ENCODE measurements around the gene LRRC71.

LRRC71 gene

DNA sequence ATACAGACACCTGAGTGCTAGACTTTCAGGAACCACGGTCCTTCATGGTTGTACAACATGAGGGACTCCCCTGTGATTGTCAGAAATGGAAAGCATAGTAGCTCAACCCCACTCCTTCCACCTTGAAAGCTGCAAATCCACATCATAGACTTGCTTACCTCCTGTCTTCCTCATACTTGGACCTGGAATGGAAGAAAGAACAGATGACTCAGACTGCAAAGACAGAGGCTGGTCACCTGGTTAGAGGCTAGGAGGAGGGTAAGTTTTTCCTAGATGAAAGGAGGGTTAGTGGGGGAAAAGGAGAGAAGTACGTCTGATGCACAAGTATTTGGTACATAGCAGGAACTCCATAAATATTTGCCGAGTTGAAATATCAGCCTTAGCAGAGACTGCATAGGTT is 37.2 kb downstream of the LRRC71 start:
- H4K20me1 ChIP-seq (ENCODE audit: insufficient read depth, low read length): no peaks in the 10 kb centered on the region
- no peaks in the 10 kb centered on the region for H3K79me2 ChIP-seq (ENCODE audit: insufficient read depth, low read length)
- no peak overlapping the region for H3K27ac ChIP-seq (ENCODE audit: low read length)
- H3K4me3 ChIP-seq (ENCODE audit: low read depth in 1 of 2, low read length in 2 of 2): no peak overlapping the region
- H3K4me2 ChIP-seq (ENCODE audit: insufficient read depth, low read length): no peak overlapping the region
- H3K9me3 ChIP-seq (ENCODE audit: insufficient read depth, low read length, severe bottlenecking): no peaks in the 10 kb centered on the region
- no peak overlapping the region for H2AFZ ChIP-seq (ENCODE audit: low read depth, low read length)
- TF ChIP-seq, protein P1, sequence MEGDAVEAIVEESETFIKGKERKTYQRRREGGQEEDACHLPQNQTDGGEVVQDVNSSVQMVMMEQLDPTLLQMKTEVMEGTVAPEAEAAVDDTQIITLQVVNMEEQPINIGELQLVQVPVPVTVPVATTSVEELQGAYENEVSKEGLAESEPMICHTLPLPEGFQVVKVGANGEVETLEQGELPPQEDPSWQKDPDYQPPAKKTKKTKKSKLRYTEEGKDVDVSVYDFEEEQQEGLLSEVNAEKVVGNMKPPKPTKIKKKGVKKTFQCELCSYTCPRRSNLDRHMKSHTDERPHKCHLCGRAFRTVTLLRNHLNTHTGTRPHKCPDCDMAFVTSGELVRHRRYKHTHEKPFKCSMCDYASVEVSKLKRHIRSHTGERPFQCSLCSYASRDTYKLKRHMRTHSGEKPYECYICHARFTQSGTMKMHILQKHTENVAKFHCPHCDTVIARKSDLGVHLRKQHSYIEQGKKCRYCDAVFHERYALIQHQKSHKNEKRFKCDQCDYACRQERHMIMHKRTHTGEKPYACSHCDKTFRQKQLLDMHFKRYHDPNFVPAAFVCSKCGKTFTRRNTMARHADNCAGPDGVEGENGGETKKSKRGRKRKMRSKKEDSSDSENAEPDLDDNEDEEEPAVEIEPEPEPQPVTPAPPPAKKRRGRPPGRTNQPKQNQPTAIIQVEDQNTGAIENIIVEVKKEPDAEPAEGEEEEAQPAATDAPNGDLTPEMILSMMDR (IDR thresholded peaks at IDR 0.05; ENCODE audit: borderline replicate concordance, extremely low read depth, low read length, poor library complexity, severe bottlenecking): no peak
- no peak for TF ChIP-seq EZH2 (IDR thresholded peaks at IDR 0.05; ENCODE audit: borderline replicate concordance, low read depth, low read length, severe bottlenecking)
- ATAC-seq (ENCODE audit: insufficient read depth, low read depth) (no peak), DNase-seq (no peak)
- peaks cover 18% of the 10 kb centered on the region for H3K27me3 ChIP-seq (ENCODE audit: insufficient read depth, low read length, poor library complexity)
- H3K36me3 ChIP-seq (ENCODE audit: insufficient read depth, low read length): no peaks in the 10 kb centered on the region
- no peak overlapping the region for H3K9ac ChIP-seq (ENCODE audit: low read depth, low read length)
- peaks cover 5% of the 10 kb centered on the region for H3K4me1 ChIP-seq (ENCODE audit: insufficient read depth, low read length)

DNA sequence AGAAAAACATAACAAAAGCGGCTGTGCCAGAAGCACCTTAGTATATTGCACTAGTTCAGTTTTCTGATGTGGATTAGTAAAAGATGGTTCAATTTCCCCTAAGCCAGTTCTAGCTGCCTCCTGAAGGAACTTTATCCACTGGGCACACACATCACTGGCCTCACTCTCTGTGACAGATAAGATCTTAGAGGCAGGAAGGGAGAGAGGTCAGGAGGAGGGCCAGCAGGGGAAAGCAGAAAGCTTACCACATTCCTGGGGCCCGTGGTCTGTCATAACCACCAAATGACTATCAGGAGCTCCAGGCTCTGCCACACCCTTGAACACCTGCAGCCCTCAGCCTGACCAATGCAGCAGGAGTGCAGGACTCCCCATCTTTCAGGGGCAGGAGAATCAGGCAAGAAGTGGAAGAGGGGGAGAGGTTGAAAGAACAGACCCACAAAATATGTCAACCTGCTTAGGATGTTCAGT is 37.8 kb downstream of the LRRC71 start:
- Histone ChIP-seq H3K9ac (ENCODE audit: low read depth, low read length) (no peak overlapping the region), H2AFZ (ENCODE audit: low read depth, low read length) (no peak overlapping the region), H3K79me2 (ENCODE audit: insufficient read depth, low read length) (no peaks in the 10 kb centered on the region), H3K4me2 (ENCODE audit: insufficient read depth, low read length) (no peak overlapping the region), H3K9me3 (ENCODE audit: insufficient read depth, low read length, severe bottlenecking) (no peaks in the 10 kb centered on the region), H3K27me3 (ENCODE audit: insufficient read depth, low read length, poor library complexity) (peaks cover 18% of the 10 kb centered on the region), H3K27ac (ENCODE audit: low read length) (no peak overlapping the region), H3K36me3 (ENCODE audit: insufficient read depth, low read length) (no peaks in the 10 kb centered on the region), H4K20me1 (ENCODE audit: insufficient read depth, low read length) (no peaks in the 10 kb centered on the region), H3K4me1 (ENCODE audit: insufficient read depth, low read length) (peaks cover 10% of the 10 kb centered on the region), H3K4me3 (ENCODE audit: low read depth in 1 of 2, low read length in 2 of 2) (no peak overlapping the region)
- TF ChIP-seq EZH2 (IDR thresholded peaks at IDR 0.05; ENCODE audit: borderline replicate concordance, low read depth, low read length, severe bottlenecking): no peak
- TF ChIP-seq, protein P1 (IDR thresholded peaks at IDR 0.05; ENCODE audit: borderline replicate concordance, extremely low read depth, low read length, poor library complexity, severe bottlenecking): no peak
- no peak for ATAC-seq (ENCODE audit: insufficient read depth, low read depth)
- no peak for DNase-seq

DNA sequence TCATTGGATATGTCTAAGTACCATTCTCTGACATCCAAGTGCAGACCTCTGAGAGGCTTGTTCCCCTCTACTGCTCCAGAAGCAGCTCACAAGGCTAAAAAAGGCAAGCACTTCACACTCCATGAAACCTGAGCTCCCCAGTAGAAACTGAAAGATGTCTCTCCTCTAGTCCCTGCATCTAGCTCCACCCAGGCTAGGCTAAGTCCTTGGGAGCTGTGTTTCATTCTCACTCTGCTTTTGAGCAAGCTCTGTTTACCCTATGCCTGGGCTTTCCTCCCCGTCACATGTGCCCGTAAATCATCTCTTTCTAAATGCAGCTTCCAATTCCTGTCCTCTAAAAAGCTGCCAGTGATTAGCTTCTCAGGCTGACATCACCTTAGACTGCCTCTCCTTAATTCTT is 39.0 kb downstream of the LRRC71 start:
- no peaks in the 10 kb centered on the region for H4K20me1 ChIP-seq (ENCODE audit: insufficient read depth, low read length)
- DNase-seq: no peak
- H3K27ac ChIP-seq (ENCODE audit: low read length): no peak overlapping the region
- H3K9ac ChIP-seq (ENCODE audit: low read depth, low read length): no peak overlapping the region
- H3K27me3 ChIP-seq (ENCODE audit: insufficient read depth, low read length, poor library complexity): peaks cover 18% of the 10 kb centered on the region
- no peaks in the 10 kb centered on the region for H3K79me2 ChIP-seq (ENCODE audit: insufficient read depth, low read length)
- H3K9me3 ChIP-seq (ENCODE audit: insufficient read depth, low read length, severe bottlenecking): no peaks in the 10 kb centered on the region
- no peak overlapping the region for H3K4me3 ChIP-seq (ENCODE audit: low read depth in 1 of 2, low read length in 2 of 2)
- ATAC-seq (ENCODE audit: insufficient read depth, low read depth): no peak
- H3K36me3 ChIP-seq (ENCODE audit: insufficient read depth, low read length): no peaks in the 10 kb centered on the region
- H3K4me2 ChIP-seq (ENCODE audit: insufficient read depth, low read length): no peak overlapping the region
- no peak for TF ChIP-seq EZH2 (IDR thresholded peaks at IDR 0.05; ENCODE audit: borderline replicate concordance, low read depth, low read length, severe bottlenecking)
- H3K4me1 ChIP-seq (ENCODE audit: insufficient read depth, low read length): peaks cover 20% of the 10 kb centered on the region
- no peak overlapping the region for H2AFZ ChIP-seq (ENCODE audit: low read depth, low read length)

DNA sequence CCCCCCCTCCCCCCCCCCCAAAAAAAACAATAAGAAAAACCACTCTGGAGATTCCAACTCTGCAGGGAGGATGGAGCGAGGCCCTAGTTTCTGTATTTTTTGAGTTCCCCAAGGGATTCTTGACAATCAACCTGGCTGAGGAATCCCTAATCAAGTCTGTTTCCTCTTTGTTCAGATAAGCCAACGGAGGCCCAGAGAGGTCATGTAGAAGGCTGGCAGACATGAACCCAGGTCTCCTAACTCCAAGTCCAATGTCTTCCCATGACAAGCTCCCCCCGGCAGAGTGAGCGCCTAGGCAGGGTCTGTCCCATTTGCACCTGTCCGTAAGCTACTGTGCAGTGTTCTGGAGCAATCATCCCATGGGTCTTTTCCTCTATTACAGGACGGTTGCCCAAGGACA is 39.5 kb downstream of the LRRC71 start:
- H3K9ac ChIP-seq (ENCODE audit: low read depth, low read length): no peak overlapping the region
- no peak overlapping the region for H2AFZ ChIP-seq (ENCODE audit: low read depth, low read length)
- peaks cover 22% of the 10 kb centered on the region for H3K27me3 ChIP-seq (ENCODE audit: insufficient read depth, low read length, poor library complexity)
- no peak overlapping the region for H3K27ac ChIP-seq (ENCODE audit: low read length)
- peaks cover 20% of the 10 kb centered on the region for H3K4me1 ChIP-seq (ENCODE audit: insufficient read depth, low read length)
- H3K79me2 ChIP-seq (ENCODE audit: insufficient read depth, low read length): no peaks in the 10 kb centered on the region
- no peak overlapping the region for H3K4me3 ChIP-seq (ENCODE audit: low read depth in 1 of 2, low read length in 2 of 2)
- H3K9me3 ChIP-seq (ENCODE audit: insufficient read depth, low read length, severe bottlenecking): no peaks in the 10 kb centered on the region
- DNase-seq: no peak
- ATAC-seq (ENCODE audit: insufficient read depth, low read depth): no peak
- no peaks in the 10 kb centered on the region for H4K20me1 ChIP-seq (ENCODE audit: insufficient read depth, low read length)
- no peak overlapping the region for H3K4me2 ChIP-seq (ENCODE audit: insufficient read depth, low read length)
- TF ChIP-seq, protein P1 (IDR thresholded peaks at IDR 0.05; ENCODE audit: borderline replicate concordance, extremely low read depth, low read length, poor library complexity, severe bottlenecking): no peak
- no peak for TF ChIP-seq EZH2 (IDR thresholded peaks at IDR 0.05; ENCODE audit: borderline replicate concordance, low read depth, low read length, severe bottlenecking)
- no peaks in the 10 kb centered on the region for H3K36me3 ChIP-seq (ENCODE audit: insufficient read depth, low read length)
